ENCODE data around the gene TMEM203.

TMEM203 gene

GRCh38 chr9:137230705-137231371 lies 25.4 kb upstream of the TMEM203 start, which contains the start of gene SLC34A3:
Gene SLC34A3, plus strand, starts transcription at chr9:137230901. Its CDS starts 802 bp downstream, at chr9:137231703.
- DNase-seq (ENCODE audit: low read depth): no peak
- TF ChIP-seq, protein P1, sequence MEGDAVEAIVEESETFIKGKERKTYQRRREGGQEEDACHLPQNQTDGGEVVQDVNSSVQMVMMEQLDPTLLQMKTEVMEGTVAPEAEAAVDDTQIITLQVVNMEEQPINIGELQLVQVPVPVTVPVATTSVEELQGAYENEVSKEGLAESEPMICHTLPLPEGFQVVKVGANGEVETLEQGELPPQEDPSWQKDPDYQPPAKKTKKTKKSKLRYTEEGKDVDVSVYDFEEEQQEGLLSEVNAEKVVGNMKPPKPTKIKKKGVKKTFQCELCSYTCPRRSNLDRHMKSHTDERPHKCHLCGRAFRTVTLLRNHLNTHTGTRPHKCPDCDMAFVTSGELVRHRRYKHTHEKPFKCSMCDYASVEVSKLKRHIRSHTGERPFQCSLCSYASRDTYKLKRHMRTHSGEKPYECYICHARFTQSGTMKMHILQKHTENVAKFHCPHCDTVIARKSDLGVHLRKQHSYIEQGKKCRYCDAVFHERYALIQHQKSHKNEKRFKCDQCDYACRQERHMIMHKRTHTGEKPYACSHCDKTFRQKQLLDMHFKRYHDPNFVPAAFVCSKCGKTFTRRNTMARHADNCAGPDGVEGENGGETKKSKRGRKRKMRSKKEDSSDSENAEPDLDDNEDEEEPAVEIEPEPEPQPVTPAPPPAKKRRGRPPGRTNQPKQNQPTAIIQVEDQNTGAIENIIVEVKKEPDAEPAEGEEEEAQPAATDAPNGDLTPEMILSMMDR (conservative IDR thresholded peaks at IDR 0.05; ENCODE audit: low read length): no peak
- H3K4me3 ChIP-seq (ENCODE audit: low read length): no peak within 1 kb of the TSS

- no peak for DNase-seq (ENCODE audit: low read depth)
- H3K4me3 ChIP-seq (ENCODE audit: low read length): no peak overlapping the region
- TF ChIP-seq, protein P1 (conservative IDR thresholded peaks at IDR 0.05; ENCODE audit: low read length): no peak
Observed at GRCh38 chr9:137229903-137230704, 24.7 kb upstream of the TMEM203 start.

DNA sequence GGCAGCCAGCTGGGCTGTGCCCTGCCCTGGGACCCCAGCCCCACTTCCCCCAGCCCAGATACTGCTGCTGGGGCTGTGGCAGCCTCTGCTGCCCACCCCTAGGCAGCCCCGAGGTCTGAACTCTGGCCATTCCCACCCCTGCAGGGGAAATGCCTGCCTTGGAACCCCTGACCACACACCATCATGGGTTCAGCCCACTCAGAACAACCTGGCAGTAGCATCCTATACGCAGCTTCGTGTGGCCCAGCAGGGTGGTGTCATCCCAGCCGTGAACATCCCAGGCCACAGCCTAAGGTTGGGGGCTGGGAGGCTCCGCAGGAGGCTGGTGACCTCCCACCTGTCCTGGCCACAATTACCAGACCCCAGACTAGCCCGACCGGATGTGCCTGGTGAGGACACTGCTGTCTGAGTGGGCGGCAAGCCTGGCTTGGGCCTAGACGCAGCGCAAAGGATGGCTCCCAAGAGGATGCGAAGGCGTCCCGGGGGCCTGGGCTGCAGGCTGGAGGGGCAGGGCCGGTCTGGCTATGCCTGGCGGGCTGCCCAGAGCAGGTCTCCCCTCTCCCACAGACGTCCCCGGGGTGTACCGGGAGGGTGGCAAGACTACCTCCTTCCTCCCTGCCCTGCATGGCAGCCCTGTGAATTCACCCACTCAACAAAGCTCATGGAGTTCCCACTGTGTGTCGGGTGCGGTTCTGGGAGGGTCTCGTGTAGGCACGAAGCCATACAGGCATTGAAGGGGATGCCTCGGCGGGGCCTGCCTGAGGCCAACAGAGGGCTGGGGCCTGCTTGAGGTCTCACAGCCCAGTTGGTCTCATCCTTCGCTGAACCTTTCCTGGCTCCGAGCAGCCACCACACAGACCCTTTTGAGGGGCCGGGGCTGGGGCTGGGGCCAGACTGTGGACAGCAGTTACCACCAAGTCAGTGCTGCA lies 23.8 kb upstream of the TMEM203 start:
- H3K4me3 ChIP-seq (ENCODE audit: low read length): no peak overlapping the region
- TF ChIP-seq, protein P1 (conservative IDR thresholded peaks at IDR 0.05; ENCODE audit: low read length): no peak
- DNase-seq (ENCODE audit: low read depth): no peak

DNA sequence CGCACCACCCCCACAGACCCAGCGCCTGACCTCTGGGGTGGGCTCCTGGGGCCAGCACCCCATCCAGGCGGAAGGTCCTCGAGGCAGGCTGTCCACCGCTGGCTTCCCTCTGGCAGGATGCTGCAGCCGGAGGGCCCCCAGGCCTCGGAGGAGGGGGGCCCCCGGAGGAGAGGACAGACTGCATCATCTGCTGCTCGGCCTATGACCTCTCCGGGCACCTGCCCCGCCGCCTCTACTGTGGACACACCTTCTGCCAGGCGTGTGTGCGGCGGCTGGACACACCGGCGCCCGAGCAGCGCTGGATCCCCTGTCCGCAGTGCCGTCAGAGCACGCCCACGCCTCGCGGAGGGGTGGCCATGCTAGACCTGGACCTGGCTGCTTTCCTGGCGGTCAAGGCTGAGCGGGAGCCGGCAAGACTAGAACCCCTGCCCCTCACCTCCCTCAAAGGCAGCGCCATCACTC lies 23.1 kb upstream of the TMEM203 start:
- no peak overlapping the region for H3K4me3 ChIP-seq (ENCODE audit: low read length)
- TF ChIP-seq, protein P1 (conservative IDR thresholded peaks at IDR 0.05; ENCODE audit: low read length): no peak
- no peak for DNase-seq (ENCODE audit: low read depth)

GRCh38 chr9:137227853-137228505 lies 22.5 kb upstream of the TMEM203 start:
- no peak overlapping the region for H3K4me3 ChIP-seq (ENCODE audit: low read length)
- DNase-seq (ENCODE audit: low read depth): no peak
- TF ChIP-seq, protein P1 (conservative IDR thresholded peaks at IDR 0.05; ENCODE audit: low read length): no peak

DNA sequence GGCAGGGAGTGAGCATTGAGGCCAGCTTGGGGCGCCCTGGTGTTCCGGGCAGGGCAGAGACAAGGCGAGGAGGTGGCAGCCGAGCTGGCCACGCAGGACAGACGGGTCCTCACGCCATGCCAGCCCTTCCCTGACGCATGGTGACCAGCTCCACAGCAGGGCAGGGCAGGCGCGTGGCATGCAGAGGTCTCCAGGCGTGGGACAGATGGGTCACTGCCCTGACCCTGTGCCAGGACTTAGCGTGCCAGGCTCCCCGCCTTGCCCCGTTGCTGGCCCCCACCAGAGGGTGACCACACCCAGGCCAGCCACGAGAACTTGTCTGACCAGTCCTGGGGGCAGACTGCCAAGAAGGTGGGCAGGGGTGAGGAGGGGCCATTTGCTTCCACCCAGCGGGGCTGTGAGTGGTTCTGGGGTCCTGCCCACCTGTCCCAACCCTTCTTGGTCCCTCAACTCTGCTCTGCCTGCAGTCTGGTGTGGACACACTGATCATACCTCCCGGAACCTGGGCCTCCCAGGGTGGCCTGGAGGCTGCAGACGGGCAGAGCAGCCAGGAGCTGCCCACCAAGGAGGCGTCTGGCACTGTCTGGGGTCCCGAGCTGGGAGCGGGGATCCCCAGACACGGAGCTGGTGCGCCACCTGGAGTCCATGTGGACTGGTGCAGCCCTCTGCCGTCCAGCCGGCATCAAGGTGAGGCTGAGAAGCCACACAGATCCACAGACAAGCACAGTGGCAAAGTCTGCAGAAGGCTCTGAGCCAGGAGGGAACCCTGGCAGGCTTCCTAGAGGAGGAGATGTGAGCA lies 21.8 kb upstream of the TMEM203 start, which contains the start of gene RNF224:
TSS of gene RNF224 (plus strand) at position 449 of the 799 bp plus-strand sequence. CDS start 834 bp downstream, outside the sequence.
- H3K4me3 ChIP-seq (ENCODE audit: low read length): no peak within 1 kb of the TSS
- TF ChIP-seq, protein P1 (conservative IDR thresholded peaks at IDR 0.05; ENCODE audit: low read length): peak; percentile 79
- DNase-seq (ENCODE audit: low read depth): peak; percentile 54
